Pulmonary artery endothelial cell (primary cell): ENCODE results near the gene COL6A3. TPM values are rescaled to one million over a fixed set of nuclear protein-coding genes. Genes with fewer than 3 reads are reported as not detected.
"Not testable (repeated sequence)": the region's sequence is repeated elsewhere in the genome, so short reads cannot be mapped to it uniquely, and the experiment has no call there.

Experiments
- DNase-seq: peaks from one replicate; pipeline ENCODE4 v3.0.0-alpha.2; 2011; ENCODE audit warnings: low read depth, low spot score
- total RNA-seq: library from RNA; depleted of rRNA; stranded (reverse); fragments of >200 nt; gene quantifications from 2 replicates; pipeline ENCODE4 v1.2.3, GENCODE V29; 2014

Gene COL6A3
- total RNA-seq, 1 donor from 2014 or later, result 0.07 TPM

DNA sequence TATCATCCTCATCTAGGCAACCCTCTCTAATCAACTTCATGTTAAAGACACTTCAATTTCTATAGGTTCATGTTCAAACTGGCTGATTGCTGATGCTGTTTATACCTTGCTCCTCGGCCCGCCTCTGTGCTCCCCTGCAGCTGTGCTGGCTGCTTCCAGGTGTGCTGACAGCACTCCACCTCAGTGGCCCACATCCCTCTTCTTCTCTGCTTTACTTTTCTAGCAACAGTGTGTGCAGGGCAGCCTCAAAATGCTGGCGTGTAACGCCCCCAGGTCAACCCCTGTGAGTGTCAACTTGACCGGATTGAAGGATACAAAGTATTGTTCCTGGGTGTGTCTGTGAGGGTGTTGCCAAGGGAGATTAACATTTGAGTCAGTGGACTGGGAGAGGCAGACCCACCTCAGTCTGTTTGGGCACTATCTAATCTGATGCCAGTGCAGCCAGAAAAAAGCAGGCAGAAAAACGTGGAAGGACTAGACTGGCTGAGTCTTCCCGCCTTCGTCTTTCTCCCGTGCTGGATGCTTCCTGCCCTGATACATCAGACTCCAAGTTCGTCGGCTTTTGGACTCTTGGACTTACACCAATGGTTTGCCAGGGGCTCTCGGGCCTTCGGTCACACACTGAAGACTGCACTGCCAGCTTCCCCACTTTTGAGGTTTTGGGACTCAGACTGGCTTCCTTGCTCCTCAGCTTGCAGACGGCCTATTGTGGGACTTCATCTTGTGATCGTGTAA lies 94.7 kb downstream of the COL6A3 start:
- no peak for DNase-seq

DNA sequence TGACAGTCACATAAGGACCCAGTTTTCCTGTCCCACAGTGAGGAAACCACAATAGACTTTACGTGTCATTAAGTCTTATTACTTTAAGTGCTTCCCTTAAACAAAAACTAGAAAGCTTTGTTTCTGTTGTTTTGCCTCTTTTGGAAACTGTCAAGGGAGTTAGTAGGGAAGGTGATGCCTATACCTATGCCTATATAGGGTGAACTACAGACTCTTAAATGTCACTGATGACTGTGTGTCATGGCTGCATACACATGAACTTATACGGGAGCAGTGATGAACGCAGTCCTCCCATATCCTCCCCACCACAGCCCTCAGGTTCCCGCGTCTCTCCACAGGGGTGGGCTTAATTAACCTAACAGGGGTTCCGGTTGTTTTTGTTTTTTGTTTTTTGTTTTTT lies 97.6 kb downstream of the COL6A3 start:
- DNase-seq, result no peak

DNA sequence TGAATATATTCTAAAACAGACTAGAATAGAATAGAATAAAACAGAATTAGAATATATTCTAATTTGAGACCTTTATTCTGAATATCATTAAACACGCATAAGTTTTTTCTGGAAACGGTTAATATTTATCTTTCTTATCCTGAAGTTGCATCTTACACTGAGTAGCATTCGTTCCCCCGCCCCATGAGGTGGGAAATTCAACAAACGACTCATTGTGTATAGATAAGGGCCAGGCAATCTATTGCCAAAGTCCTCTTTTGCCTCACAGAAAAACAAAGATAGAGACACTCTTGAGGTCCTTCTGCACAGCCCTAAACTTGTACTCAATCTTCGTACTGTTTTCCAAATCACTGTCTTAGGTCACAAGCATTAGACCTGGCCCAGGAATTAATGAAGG lies 98.1 kb downstream of the COL6A3 start:
- no peak for DNase-seq

DNA sequence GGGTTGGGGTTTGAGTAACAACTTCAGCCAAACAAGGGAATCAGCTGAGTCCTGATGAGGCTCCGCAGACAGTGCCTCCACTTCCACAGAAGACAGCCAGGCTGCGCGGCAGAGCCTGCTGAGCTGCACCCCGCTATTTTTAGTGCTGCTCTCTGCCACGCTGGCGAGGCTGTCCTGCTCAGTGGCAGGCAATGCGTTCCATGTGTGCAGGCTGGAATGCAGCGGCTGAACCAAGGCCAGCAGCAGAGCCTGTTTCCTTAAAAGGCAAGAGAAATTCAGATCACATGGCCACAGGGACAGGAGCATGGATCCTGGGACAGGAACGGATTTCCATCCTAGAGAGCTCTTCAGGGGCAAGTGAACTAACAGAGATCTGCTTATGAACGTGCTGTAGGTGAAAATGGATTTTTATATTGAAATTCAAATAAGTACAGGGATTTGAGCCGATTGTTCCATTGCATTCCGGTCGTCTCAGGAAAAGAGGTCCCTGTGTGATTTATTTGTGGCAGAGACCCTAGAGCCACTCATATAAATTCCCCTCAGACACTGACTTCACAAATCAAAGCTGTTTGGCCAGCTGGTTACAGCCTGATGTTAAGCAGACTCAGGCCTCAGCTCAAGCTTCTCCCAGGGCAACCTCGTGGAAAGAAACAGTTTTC lies 98.7 kb downstream of the COL6A3 start:
- no peak for DNase-seq

DNA sequence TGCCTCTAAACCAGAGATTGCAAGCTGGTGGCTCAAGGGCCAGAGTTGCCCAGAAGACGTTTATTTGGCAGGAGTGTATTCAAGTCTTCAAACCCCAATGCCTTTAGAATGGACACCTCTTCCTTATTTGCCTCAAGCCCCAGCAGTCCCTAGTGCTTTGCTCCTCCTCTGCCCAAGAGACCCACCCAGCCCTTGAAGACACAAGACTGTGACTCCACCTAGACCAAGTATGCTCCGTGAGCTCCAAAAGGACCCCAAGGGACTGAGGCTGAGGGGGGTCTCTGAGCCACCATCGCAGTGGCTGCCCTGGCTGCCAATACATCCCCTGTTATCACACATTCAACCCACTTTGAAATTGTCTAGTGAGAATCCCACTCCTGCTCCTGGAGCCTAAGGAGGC lies 99.3 kb downstream of the COL6A3 start:
- no peak for DNase-seq

DNA sequence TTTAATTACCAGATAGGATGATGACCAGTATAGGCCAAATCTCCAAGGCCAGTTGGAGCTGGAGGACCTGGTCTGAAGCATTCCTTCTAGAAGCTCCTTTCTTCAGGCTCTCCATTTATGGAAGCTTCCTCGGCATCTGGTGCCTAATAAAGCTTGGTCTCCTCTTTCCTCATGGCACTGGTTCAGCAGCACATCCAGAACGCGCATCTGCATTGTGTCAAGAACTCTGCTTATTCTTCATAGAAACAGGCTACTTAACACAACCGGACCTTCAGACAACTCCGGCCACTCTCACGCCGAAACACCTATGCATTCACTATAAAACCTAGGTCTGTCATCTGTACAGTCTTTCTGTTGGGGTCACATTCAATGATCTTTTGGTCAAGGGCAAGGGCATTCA lies 99.8 kb downstream of the COL6A3 start:
- DNase-seq, result no peak

DNA sequence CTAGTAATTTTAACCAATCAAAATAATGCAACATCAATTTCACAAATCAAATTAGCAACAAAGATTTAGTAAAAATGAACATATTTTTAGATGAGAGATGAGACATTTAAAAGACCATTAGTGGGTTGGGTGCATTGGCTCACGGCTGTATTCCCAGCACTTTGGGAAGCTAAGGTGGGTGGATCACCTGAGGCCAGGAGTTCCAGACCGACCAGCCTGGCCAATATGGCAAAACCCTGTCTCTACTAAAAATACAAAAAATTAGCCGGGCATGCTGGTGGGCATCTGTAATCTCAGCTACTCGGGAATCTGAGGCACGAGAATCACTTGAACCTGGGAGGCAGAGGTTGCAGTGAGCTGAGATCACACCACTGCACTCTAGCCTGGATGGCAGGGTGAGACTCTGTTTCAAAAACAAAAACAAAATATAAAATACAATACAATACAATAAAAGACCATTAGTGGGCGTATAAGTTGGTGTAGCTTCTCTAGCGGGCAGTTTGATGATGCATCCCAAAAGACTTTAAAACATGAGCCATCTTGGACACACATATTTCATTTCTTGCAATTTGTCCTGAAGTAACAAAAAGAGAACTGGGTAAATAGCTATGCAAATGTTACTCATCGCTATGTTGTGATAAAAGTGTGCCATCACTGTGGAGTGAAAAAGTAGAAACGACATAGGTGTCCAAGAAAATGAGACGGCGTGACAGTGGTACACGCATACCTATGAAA lies 101.8 kb downstream of the COL6A3 start:
- no peak for DNase-seq

DNA sequence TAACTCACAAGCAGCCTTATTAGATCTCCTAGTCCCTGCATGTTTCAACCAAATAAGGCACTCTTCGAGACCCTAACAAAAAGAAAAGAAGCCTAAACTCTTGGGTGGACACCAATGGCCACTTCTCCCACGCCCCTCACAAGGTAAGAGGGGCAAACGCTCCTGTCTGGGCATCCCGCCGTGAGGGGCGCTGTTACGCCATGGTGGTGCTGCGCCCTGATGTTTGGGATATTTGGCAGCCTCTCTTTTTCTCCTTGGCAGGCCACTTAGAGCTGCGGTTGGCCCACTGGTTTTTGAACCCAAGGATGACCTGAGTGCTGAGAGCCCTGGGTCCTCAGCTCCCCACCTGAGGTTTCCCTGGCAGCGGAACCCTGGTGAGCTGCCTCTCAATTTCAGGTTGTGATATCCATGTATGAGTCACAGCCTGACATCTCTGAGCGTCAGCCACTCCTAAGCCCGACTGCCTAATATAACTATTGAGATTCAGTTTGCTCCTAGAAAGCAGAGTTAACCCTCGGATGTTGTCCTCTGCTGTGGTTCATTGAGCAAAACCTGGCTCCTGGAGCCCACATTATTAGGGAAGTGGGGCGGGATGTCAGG lies 103.3 kb downstream of the COL6A3 start:
- no peak for DNase-seq

DNA sequence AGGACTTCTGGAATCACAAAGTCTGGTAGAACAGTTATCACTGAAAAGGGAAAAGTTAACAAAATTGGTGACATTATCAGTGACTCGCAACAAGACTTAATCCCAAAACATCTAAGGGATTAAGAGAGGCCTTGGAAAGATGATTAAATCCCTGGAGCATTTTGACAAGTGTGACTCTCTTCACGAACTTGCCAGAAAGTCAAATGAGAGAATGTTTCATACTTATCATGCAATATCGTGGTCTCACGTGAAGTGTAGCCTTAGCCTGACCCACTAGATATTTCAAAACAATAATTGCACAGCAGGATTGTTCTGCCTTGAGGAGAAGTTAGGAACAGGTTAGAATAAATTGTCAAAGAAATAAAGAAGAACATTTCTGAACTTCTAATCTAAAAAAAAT lies 104.5 kb downstream of the COL6A3 start:
- no peak for DNase-seq

DNA sequence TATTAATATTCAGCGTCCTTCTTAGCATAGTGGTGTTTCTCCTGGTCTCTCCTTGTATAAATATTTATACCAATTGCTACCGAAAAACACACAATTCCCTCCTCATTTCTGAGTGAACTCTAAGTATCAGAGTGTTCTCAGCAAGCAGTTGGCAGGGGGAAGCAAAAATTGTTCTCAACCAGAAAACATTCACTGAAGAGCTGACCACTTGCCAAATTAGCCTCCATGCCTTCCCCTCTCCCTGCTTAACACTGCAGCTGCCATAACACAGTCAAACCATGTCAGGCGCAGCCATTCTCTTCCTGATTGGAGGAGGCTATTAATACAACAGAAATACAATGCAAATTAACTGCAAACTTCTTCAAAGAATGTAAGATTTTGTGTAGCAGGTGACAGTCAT lies 105.0 kb downstream of the COL6A3 start:
- DNase-seq, result no peak

DNA sequence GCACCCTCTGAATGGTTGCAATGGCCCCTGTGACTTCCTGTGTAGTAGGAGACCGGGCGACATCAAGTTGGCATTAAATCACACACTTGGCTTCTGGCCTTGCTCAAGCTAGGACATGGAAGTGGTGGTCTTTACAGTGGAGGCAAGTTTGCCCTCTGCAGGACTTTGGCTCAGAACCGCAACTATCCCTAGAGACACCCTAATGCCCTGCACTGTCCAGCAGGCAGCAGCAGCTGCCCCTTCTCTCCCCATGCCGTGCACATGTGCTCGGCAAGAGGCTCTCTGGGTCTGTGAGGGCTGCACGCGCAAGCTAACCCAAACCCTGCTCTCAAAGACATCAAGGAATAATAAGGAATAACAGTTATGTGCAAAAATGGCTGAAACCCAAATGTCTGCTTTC lies 106.5 kb downstream of the COL6A3 start:
- DNase-seq, result no peak

DNA sequence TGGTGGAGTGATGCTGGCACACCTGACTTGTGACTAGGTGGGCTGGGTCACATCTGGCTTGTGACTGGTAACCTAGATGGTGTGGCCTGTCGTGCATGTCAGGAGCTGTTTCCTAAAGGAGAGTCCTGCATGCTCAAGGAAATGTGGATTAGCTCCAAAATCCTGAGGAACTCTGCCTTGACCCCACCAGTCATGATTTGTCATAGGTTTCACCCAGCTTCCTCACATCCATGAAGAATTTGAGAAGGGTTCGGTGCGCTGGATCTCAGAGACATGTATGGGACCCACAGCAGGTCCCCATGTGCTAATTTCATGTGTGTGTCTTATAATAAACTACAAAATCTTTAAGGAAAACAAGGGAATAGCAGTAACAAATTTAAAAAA lies 107.2 kb downstream of the COL6A3 start:
- DNase-seq, result no peak

DNA sequence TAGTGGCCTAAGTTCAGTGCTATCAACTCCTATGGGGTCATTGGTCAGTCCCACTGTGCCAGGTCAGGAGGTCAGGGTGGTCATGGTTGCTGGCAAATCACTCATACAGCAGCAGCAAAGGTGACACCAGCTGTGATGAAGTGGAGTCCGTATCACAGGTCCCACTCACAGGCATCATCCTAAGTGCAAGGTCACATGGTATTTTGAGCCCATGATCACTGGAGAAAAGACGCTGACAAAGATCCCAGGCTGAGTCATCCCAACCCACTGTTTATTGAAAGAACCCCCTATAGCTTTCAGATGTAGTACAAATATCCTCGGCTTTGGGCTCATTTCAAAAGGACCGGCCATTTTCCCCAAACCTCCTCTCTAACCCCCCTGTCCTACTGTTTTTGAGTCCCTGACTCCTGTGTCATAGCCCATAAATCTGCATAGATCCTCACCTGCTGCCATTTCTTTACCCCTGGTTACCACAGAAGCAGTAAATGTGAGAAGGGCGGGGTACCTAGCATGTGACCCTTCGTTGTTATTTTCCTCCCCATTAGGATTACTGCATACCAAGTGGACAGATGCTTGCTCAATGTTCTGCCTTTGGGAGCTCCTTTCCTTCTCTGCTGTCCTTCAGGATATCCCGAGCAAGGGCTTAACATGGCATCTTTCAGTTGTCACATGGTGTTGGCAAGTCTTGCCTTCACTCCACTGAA lies 107.7 kb downstream of the COL6A3 start:
- DNase-seq, result no peak

DNA sequence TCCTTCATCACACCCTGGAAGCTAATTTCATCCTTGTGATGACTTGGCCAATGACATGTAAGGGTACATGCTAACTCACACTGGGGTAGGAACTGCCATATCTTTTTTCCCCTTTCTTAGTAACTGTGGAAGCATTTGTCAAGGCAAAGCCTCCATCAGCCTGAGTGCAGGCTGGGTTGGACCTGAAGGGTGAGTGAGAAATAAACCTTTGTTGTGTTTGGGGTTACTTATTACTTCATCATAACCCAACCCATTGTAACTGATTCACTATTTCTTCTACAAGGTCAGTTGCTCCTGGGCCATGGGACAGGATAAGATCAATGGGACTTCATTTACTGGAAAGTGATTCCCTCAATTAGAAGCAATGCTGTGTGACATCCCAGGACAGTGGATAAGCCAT lies 108.4 kb downstream of the COL6A3 start:
- no peak for DNase-seq

DNA sequence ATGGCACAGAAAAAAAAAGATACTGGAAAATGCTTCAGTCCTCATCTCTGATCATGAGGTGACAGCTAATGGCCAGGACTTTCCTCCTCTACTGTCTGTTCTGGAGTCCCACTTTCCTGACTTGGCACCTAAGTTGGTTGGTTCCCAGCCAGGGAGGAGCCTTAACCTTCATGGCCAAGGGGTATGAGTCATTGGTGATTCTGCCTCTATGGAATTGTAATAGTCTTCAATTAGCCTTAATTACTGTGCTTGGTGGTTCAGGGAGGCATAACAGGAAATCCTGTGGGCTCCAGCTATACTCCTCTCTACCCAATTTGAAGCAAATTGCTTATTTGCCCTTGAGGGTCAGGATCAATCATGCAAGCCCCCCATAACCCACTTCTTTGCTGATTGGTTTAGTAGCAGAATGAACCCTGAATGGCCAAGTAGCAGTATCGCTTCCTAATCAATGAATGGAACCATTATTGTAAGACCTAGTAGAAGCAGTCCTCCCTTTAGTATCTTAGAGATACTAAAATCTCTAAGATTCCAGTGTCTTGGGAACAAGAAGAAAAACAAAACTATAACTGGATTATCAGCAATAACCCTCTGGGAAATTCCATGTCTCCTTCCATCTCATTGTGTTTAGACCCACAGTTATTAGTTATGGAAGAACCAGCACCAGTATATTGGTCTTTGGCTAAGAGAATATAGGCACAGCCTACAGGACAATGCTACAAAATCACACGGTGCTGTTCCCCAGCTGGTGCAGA lies 109.0 kb downstream of the COL6A3 start:
- DNase-seq, result no peak

DNA sequence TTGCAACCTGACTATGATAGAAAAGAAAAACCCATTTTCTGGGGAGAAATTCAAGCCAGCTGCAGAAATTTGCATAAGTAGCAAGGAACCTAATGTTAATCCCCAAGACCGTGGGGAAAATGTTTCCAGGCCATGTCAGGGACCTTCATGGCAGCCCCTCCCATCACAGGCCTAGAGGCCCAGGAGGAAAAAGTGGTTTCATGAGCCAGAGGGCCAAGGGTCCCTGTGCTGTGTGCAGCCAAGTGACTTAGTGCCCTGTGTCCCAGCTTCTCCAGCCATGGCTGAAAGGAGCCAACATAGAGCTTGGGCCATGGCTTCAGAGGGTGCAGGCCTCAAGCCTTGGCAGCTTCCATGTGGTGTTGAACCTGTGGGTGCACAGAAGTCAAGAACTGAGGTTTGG lies 110.7 kb downstream of the COL6A3 start:
- not testable (repeated sequence) for DNase-seq

DNA sequence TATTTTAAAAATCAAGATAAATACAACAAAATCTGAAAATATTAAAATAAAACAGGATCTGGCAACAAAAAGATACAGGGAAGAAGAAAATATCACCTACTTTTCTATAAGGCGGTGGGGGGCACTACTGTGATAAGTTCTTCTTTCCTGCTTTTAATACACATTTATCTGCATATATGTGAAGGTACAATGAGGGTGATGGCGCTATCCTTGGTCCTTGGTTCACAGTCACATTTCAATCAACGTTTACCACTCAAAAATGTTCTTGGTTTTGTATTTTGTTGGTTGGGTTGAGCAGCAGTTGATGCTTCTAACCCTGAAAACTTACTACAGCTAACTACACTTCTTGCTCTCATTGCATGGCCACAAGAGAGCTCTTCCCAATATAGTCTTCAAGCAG lies 112.4 kb downstream of the COL6A3 start:
- no peak for DNase-seq

DNA sequence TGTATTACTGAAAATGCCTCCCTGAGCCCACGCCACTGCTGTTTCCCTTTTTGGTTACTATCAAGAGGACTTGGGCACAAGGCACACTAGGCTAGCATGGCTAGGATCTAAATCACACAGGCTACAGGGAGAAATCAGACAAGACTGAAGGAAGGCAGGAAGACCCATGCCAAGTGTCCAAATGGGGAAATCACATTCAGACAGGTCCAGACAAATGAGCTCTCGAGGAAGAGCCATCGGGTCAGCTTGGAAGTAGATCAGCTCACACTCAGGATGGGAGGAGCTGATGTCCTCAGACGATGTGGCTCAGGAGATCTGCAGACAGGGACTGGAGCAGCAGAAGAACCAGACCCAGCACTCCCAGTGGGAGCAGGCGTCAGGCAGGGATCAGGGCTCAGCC lies 113.2 kb downstream of the COL6A3 start:
- no peak for DNase-seq

DNA sequence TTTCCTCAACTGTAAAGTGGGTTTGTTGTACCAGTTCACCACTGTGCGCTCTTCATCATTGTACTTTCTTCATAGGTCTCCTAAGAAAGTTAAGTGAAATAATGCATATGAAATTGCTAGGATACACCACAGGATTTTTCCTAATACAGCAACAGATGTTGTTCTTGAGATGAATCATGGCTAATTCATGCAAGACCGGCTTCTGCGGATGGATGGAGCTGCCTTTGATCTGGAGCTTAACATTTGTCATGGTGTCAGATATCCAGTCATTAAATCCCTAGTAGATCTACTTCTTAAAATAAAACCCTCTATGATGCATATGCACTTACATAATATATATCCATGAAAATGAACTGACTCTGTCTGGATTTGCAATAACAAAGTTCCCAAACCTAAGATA lies 114.1 kb downstream of the COL6A3 start:
- DNase-seq, result no peak

DNA sequence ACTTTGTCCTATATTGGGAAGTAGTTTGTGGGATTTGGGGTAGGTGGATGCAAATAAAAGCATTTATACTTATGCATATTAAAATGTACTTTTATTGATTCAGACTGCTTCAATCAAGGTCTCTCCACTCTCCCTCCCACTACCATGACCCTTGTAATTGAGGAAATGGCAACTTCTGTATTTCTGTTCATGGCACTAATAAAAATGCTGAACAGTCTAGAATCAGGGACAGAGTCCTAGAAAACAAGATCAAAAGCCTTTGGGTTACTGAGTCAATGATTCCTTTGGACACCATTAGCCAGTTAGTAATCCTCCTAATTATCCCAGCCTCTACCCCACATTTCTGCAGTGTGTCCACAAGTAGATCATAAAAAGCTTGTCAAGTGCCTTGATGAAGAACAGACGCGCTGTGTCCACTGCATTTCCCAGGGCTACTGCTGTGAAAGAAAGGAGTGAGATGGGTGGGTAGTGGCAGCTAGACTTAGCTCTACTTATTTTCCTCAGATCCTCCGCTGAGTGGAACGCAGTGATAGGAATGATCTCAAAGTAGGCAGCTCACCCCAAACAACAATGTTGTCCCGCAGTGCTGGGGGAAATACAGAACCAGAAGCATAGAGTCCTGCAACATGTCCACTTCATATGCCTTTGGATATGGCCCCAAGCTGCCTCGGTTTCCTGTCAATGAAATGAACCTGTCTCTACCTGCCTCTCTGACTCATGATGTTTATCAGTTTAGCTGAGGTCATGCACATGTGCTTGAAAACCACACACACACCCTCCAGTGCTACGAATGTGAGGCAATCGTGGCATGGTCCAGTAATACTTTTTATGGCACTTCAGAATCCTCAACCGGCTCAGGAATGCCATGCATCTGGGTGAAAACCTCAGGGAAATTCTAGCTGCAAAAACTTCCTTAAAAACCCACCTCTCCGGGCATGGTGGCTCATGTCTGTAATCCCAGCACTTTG lies 115.5 kb downstream of the COL6A3 start:
- DNase-seq, result no peak
